Cardiac fibroblast (primary cell): Measurements from ENCODE around the gene ABHD6.

Source experiments
- DNase-seq, 2 donors: peaks; one replicate each; pipeline versions ENCODE4 v3.0.0 to v3.0.0-alpha.2; 2010; ENCODE audit warnings: low read depth in 2 of 2
- H3K4me3 ChIP-seq, 2 donors: replicated peaks in 1 of 2; 1 replicate in 1 of 2; 2 replicates in 1 of 2; pipeline ENCODE4 v1.5.1; 2011; ENCODE audit warnings: low read depth in 2 of 2, low read length in 2 of 2, mild to moderate bottlenecking in 2 of 2, moderate library complexity in 1 of 2
- TF ChIP-seq, protein P1 (sequence below): IDR thresholded peaks from one replicate; pipeline ENCODE4 v1.5.1; 2011; ENCODE audit warnings: low read depth, mild to moderate bottlenecking, low read length, inconsistent platforms

Gene ABHD6

DNA sequence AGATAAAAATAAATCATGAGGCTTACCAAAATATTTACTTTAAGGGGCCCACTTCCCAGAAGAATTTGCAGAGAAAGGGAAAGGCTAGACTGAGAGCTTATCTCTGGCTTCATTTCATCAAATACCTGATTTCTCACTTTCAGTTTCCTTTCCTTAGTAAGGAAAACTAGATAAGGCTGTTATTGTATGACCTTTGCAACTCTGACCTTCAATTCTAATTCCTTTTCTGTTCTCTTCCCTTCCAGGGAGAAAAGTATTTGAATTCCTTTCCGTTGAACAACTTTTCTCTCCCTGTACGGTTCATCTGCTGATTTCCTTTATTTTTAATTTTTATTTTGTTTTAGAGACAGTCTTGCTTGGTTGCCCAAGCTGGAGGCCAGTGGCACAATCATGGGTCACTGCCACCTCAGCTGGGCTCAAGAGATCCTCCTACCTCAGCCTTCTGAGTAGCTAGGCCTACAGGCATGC, 88.0 kb downstream of the ABHD6 start:
- H3K4me3 ChIP-seq, result no peak overlapping the region
- TF ChIP-seq, protein P1, sequence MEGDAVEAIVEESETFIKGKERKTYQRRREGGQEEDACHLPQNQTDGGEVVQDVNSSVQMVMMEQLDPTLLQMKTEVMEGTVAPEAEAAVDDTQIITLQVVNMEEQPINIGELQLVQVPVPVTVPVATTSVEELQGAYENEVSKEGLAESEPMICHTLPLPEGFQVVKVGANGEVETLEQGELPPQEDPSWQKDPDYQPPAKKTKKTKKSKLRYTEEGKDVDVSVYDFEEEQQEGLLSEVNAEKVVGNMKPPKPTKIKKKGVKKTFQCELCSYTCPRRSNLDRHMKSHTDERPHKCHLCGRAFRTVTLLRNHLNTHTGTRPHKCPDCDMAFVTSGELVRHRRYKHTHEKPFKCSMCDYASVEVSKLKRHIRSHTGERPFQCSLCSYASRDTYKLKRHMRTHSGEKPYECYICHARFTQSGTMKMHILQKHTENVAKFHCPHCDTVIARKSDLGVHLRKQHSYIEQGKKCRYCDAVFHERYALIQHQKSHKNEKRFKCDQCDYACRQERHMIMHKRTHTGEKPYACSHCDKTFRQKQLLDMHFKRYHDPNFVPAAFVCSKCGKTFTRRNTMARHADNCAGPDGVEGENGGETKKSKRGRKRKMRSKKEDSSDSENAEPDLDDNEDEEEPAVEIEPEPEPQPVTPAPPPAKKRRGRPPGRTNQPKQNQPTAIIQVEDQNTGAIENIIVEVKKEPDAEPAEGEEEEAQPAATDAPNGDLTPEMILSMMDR, result no peak
- DNase-seq, result no peak

GRCh38 chr3:58326267-58326900, 88.8 kb downstream of the ABHD6 start:
- TF ChIP-seq, protein P1, result no peak

GRCh38 chr3:58329150-58329921, 91.7 kb downstream of the ABHD6 start:
- TF ChIP-seq, protein P1, result no peak
- DNase-seq, result no peak
- H3K4me3 ChIP-seq, result no peak overlapping the region

More at GRCh38 chr3:58326267-58326900, 88.8 kb downstream of the ABHD6 start:
- H3K4me3 ChIP-seq, result no peak overlapping the region
- no peak for DNase-seq

DNA sequence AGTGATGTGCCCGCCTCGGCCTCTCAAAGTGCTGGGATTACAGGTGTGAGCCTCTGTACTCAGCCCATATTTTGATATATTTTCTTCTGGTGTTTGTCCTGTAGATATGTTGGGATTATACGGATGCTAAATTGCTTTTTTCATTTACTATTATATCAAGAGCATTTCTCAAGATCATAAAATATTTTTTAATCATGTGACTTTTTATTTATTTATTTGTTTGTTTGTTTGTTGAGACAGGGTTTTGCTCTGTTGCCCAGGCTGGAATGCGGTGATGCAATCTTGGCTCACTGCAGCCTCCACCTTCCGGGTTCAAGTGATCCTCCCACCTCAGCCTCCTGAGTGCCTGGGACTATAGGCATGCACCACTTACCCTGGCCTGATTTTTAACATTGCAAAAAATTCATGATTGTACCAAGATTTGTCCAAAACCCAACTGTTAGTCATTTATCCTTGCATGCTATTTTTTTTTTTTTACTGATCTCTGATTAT, 92.4 kb downstream of the ABHD6 start:
- TF ChIP-seq, protein P1, result no peak
- no peak overlapping the region for H3K4me3 ChIP-seq
- no peak for DNase-seq

GRCh38 chr3:58331593-58332152, 94.1 kb downstream of the ABHD6 start:
- TF ChIP-seq, protein P1, result no peak

GRCh38 chr3:58332575-58333188, 95.1 kb downstream of the ABHD6 start, which contains the start of gene PXK:
Gene PXK, plus strand, starts transcription at chr3:58332892. Its CDS starts 97 bp downstream, at chr3:58332989.
- peak; percentile 78 to 86 for DNase-seq
- H3K4me3 ChIP-seq, result peak within 1 kb of the TSS; percentile 77 to 82
- TF ChIP-seq, protein P1, result no peak

More at GRCh38 chr3:58331593-58332152, 94.1 kb downstream of the ABHD6 start:
- H3K4me3 ChIP-seq, result no peak overlapping the region
- no peak for DNase-seq
